Suprapubic skin (tissue), 4 donors: ENCODE data around the gene STAM2.
"Not testable (repeated sequence)": the region's sequence is repeated elsewhere in the genome, so short reads cannot be mapped to it uniquely, and the experiment has no call there.

Experiments
- EP300 ChIP-seq: sonication (generic); formaldehyde crosslinking; IDR thresholded peaks from one replicate; pipeline ENCODE4 v1.6.1; 2017; ENCODE audit warnings: antibody characterized with exemption
- POLR2A ChIP-seq, 2 donors: fragments of 450-650 bp; IDR thresholded peaks; one replicate each; pipeline ENCODE4 v1.6.1; 2017; ENCODE audit warnings: antibody characterized with exemption in 2 of 2, mild to moderate bottlenecking in 2 of 2, moderate library complexity in 2 of 2
- POLR2AphosphoS5 ChIP-seq, 3 donors: sonication (generic); formaldehyde crosslinking; IDR thresholded peaks; one replicate each; pipeline ENCODE4 v1.6.1; 2017; ENCODE audit warnings: antibody characterized with exemption in 3 of 3
- TF ChIP-seq, protein P1 (sequence below), 2 donors: fragments of 200-600 bp in 1 of 2; fragments of 450-650 bp in 1 of 2; sonication (generic) in 1 of 2; IDR thresholded peaks; one replicate each; pipeline ENCODE4 v1.5.1; 2016 to 2019; ENCODE audit warnings: antibody characterized with exemption in 2 of 2, mild to moderate bottlenecking in 1 of 2, moderate library complexity in 1 of 2

DNA sequence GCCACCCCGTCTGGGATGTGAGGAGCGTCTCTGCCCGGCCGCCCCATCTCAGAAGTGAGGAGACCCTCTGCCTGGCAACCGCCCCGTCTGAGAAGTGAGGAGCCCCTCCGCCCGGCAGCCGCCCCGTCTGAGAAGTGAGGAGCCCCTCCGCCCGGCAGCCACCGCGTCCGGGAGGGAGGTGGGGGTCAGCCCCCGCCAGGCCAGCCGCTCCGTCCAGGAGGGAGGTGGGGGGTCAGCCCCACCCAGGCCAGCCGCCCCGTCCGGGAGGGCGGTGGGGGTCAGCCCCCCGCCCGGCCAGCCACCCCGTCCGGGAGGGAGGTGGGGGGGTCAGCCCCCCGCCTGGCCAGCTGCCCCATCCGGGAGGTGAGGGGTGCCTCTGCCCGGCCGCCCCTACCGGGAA lies 15.2 kb downstream of the STAM2 start:
- TF ChIP-seq POLR2A (IDR thresholded peaks at IDR 0.05); POLR2AphosphoS5 (IDR thresholded peaks at IDR 0.05); EP300: not testable (repeated sequence)
- TF ChIP-seq, protein P1, sequence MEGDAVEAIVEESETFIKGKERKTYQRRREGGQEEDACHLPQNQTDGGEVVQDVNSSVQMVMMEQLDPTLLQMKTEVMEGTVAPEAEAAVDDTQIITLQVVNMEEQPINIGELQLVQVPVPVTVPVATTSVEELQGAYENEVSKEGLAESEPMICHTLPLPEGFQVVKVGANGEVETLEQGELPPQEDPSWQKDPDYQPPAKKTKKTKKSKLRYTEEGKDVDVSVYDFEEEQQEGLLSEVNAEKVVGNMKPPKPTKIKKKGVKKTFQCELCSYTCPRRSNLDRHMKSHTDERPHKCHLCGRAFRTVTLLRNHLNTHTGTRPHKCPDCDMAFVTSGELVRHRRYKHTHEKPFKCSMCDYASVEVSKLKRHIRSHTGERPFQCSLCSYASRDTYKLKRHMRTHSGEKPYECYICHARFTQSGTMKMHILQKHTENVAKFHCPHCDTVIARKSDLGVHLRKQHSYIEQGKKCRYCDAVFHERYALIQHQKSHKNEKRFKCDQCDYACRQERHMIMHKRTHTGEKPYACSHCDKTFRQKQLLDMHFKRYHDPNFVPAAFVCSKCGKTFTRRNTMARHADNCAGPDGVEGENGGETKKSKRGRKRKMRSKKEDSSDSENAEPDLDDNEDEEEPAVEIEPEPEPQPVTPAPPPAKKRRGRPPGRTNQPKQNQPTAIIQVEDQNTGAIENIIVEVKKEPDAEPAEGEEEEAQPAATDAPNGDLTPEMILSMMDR (IDR thresholded peaks at IDR 0.05): not testable (repeated sequence)
